ENCODE data around the gene MRPL22.

GRCh38 chr5:154947778-154948177 is 6.9 kb downstream of the MRPL22 start:
- no peak for TF ChIP-seq CTCF (IDR thresholded peaks at IDR 0.05)
- TF ChIP-seq POLR2A (IDR thresholded peaks at IDR 0.05), result no peak
